ENCODE data around the gene ZNF292.

DNA sequence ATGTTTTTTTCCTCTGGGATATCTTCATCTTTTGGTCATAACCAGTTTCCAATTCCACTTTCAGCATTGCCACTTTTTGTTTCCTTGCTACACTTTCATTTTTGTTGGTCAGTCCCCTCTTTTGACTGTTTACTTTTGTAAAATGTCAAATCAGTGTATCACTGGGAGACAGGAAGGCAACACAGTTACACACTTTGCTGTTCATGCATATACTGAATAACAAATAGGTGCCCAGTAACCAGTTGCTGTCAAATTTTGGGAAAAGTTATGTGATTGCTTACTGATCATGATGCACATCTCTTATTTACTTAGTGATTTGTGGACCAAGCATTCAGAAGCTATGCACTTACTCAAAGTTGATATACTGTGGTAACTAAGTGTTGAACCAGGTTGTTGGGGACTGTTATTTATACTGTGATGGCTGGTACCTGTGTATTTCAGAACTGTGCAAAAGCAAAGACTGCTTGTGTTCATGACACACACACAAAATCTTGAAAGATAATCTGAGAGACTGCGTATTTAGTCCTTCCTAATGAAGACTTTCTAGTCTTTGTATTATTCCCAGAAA, 41.0 kb downstream of the ZNF292 start:
- TF ChIP-seq, protein P1, sequence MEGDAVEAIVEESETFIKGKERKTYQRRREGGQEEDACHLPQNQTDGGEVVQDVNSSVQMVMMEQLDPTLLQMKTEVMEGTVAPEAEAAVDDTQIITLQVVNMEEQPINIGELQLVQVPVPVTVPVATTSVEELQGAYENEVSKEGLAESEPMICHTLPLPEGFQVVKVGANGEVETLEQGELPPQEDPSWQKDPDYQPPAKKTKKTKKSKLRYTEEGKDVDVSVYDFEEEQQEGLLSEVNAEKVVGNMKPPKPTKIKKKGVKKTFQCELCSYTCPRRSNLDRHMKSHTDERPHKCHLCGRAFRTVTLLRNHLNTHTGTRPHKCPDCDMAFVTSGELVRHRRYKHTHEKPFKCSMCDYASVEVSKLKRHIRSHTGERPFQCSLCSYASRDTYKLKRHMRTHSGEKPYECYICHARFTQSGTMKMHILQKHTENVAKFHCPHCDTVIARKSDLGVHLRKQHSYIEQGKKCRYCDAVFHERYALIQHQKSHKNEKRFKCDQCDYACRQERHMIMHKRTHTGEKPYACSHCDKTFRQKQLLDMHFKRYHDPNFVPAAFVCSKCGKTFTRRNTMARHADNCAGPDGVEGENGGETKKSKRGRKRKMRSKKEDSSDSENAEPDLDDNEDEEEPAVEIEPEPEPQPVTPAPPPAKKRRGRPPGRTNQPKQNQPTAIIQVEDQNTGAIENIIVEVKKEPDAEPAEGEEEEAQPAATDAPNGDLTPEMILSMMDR (IDR thresholded peaks at IDR 0.05; ENCODE audit: low read depth, low read length, poor library complexity, severe bottlenecking): no peak
- TF ChIP-seq EZH2phosphoT487 (IDR thresholded peaks at IDR 0.05; ENCODE audit: borderline replicate concordance, low read length): no peak
